ENCODE data around the gene ADTRP. TPM values are rescaled to one million over a fixed set of nuclear protein-coding genes. Genes with fewer than 3 reads are reported as not detected.
A peak's percentile ranks its signal among the peaks of the same experiment; 100 is the strongest.

The ADTRP gene
- total RNA-seq, 1 experiment from 2014 or later, result 0.50 TPM

DNA sequence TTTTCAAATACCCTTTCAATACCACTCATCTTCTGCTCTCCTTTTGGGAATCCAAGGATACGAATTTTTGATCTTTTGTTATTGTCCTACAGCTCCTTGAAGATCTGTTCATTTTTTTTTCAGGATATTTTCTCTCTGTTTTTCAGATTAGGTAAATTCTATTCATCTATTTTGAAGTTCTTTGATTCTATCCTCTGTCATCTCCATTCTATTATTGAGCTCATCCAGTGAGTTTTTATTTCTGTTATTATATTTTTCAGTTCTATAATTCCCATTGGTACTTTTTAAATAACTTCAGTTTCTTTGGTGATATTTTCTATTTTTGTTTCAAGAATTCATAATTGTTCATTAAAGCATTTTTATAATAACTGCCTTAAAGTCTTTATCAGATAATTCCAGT, 14.7 kb upstream of the ADTRP start (continued):
- TF ChIP-seq ZNF263 (CRISPR knock-in tag; IDR thresholded peaks at IDR 0.05; ENCODE audit: low read depth) (no peak), FOXP1 (CRISPR knock-in tag; IDR thresholded peaks at IDR 0.05; ENCODE audit: borderline replicate concordance) (no peak)

DNA sequence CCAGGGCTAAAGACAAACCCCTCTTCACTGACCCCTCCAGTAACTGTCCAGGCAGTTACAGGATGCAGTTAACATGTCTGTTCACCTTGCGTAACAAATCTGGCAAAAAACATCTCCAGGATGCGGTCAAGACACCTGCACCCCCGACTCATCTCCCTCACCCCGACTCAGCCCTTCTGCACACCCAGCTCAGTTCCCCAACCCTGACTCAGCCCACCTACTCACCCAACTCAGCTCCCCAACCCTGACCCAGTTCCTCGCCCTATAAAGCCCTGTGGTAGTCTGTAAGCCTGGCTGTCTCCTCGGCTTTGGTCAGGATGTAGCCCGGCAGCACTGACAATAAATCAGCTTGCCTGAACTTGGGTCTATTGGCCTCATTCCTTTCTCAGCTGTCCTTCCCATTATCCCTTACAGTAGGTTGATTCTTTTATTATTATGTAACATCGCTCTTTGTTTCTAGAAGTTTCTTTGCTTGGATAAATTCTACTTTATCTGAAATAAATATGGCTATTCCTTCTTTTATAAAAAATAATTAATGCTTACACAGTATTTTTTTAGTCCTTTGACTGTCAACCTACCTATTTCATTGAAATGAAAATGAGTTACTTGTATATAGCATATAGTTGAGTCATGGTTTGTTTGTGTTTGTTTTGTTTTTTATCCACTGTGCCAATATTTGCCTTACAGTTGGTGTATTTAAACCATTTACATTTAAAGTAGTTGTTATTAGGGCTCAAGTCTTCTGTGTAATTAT, 12.9 kb upstream of the ADTRP start:
- CTCF ChIA-PET, result interaction anchor here (1.0 to 1.3 kb wide), 2 partner anchors 135 to 498 kb away, joined by 4 to 5 read pairs; no protein-coding TSS in a partner anchor

DNA sequence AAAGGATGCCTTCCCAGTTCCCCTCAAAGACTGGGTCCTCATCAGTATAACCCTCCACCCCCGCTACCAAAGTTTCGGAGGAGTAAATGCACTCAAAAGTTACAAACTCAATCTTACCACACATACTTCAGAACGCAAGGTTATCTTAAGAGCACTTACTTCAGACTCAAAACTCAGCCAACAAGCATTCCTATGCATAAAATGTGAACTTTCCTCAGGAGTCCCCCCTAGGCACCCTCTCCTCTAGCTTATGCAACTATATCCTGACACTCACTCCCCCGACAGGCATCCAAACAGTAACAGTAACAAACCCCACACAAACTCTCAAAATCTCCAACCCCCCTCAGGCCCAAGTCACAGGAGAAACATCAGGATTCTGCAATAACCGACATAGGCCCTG, 11.1 kb upstream of the ADTRP start:
- ChIA-PET POLR2A (no interaction called here), CTCF (no interaction called here)
- no peak for DNase-seq (ENCODE audit: low spot score)
- Mint-ChIP-seq H3K36me3 (peaks cover 4% of the 10 kb centered on the region; the same call in 1 of the 2 replicates), H3K4me3 (no peak overlapping the region), H3K27me3 (ENCODE audit: low read depth) (no peaks in the 10 kb centered on the region), H3K9me3 (peaks cover 5% of the 10 kb centered on the region), H3K27ac (no peak overlapping the region), H3K4me1 (peaks cover 8% of the 10 kb centered on the region)
- no peak for ATAC-seq
- TF ChIP-seq, protein P1, sequence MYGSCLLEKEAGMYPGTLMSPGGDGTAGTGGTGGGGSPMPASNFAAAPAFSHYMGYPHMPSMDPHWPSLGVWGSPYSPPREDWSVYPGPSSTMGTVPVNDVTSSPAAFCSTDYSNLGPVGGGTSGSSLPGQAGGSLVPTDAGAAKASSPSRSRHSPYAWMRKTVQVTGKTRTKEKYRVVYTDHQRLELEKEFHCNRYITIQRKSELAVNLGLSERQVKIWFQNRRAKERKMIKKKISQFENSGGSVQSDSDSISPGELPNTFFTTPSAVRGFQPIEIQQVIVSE (CRISPR knock-in tag; IDR thresholded peaks at IDR 0.05; ENCODE audit: borderline replicate concordance), result no peak
- no peak for TF ChIP-seq GRHL2 (CRISPR knock-in tag; IDR thresholded peaks at IDR 0.05; ENCODE audit: insufficient replicate concordance, severe bottlenecking)
- TF ChIP-seq, protein P2, sequence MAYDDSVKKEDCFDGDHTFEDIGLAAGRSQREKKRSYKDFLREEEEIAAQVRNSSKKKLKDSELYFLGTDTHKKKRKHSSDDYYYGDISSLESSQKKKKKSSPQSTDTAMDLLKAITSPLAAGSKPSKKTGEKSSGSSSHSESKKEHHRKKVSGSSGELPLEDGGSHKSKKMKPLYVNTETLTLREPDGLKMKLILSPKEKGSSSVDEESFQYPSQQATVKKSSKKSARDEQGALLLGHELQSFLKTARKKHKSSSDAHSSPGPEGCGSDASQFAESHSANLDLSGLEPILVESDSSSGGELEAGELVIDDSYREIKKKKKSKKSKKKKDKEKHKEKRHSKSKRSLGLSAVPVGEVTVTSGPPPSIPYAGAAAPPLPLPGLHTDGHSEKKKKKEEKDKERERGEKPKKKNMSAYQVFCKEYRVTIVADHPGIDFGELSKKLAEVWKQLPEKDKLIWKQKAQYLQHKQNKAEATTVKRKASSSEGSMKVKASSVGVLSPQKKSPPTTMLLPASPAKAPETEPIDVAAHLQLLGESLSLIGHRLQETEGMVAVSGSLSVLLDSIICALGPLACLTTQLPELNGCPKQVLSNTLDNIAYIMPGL (CRISPR knock-in tag; IDR thresholded peaks at IDR 0.05), result no peak
- no peak for TF ChIP-seq NFYB (CRISPR knock-in tag; conservative IDR thresholded peaks at IDR 0.05; ENCODE audit: low read depth)
- TF ChIP-seq PRRX2 (CRISPR knock-in tag; IDR thresholded peaks at IDR 0.05), result no peak
- no peak for TF ChIP-seq TEAD1 (CRISPR knock-in tag; IDR thresholded peaks at IDR 0.05)
- TF ChIP-seq, protein P3, sequence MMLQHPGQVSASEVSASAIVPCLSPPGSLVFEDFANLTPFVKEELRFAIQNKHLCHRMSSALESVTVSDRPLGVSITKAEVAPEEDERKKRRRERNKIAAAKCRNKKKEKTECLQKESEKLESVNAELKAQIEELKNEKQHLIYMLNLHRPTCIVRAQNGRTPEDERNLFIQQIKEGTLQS (CRISPR knock-in tag; conservative IDR thresholded peaks at IDR 0.05), result no peak
- no peak for TF ChIP-seq ESRRA (CRISPR knock-in tag; IDR thresholded peaks at IDR 0.05; ENCODE audit: borderline replicate concordance)
- no peak for TF ChIP-seq KAT7 (CRISPR knock-in tag; IDR thresholded peaks at IDR 0.05; ENCODE audit: borderline replicate concordance)
- no peak for TF ChIP-seq CREB1 (CRISPR knock-in tag; IDR thresholded peaks at IDR 0.05)
- TF ChIP-seq, protein P4, sequence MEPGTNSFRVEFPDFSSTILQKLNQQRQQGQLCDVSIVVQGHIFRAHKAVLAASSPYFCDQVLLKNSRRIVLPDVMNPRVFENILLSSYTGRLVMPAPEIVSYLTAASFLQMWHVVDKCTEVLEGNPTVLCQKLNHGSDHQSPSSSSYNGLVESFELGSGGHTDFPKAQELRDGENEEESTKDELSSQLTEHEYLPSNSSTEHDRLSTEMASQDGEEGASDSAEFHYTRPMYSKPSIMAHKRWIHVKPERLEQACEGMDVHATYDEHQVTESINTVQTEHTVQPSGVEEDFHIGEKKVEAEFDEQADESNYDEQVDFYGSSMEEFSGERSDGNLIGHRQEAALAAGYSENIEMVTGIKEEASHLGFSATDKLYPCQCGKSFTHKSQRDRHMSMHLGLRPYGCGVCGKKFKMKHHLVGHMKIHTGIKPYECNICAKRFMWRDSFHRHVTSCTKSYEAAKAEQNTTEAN (CRISPR knock-in tag; IDR thresholded peaks at IDR 0.05), result no peak
- TF ChIP-seq, protein P5, sequence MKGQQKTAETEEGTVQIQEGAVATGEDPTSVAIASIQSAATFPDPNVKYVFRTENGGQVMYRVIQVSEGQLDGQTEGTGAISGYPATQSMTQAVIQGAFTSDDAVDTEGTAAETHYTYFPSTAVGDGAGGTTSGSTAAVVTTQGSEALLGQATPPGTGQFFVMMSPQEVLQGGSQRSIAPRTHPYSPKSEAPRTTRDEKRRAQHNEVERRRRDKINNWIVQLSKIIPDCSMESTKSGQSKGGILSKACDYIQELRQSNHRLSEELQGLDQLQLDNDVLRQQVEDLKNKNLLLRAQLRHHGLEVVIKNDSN (CRISPR knock-in tag; IDR thresholded peaks at IDR 0.05), result no peak
- TF ChIP-seq NFE2L1 (CRISPR knock-in tag; IDR thresholded peaks at IDR 0.05), result no peak
- TF ChIP-seq, protein P6, sequence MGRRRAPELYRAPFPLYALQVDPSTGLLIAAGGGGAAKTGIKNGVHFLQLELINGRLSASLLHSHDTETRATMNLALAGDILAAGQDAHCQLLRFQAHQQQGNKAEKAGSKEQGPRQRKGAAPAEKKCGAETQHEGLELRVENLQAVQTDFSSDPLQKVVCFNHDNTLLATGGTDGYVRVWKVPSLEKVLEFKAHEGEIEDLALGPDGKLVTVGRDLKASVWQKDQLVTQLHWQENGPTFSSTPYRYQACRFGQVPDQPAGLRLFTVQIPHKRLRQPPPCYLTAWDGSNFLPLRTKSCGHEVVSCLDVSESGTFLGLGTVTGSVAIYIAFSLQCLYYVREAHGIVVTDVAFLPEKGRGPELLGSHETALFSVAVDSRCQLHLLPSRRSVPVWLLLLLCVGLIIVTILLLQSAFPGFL (CRISPR knock-in tag; IDR thresholded peaks at IDR 0.05; ENCODE audit: borderline replicate concordance), result no peak
- TF ChIP-seq SMAD4 (CRISPR knock-in tag; IDR thresholded peaks at IDR 0.05), result no peak

More for the DNA sequence above, 12.9 kb upstream of the ADTRP start:
- DNase-seq (ENCODE audit: low spot score) (no peak), ATAC-seq (peak; percentile 71)
- TF ChIP-seq CREB1 (CRISPR knock-in tag; IDR thresholded peaks at IDR 0.05) (no peak), IRF2 (CRISPR knock-in tag; IDR thresholded peaks at IDR 0.05; ENCODE audit: borderline replicate concordance, low read depth) (no peak)
- TF ChIP-seq, protein P5 (CRISPR knock-in tag; IDR thresholded peaks at IDR 0.05), result no peak
- TF ChIP-seq, protein P7, sequence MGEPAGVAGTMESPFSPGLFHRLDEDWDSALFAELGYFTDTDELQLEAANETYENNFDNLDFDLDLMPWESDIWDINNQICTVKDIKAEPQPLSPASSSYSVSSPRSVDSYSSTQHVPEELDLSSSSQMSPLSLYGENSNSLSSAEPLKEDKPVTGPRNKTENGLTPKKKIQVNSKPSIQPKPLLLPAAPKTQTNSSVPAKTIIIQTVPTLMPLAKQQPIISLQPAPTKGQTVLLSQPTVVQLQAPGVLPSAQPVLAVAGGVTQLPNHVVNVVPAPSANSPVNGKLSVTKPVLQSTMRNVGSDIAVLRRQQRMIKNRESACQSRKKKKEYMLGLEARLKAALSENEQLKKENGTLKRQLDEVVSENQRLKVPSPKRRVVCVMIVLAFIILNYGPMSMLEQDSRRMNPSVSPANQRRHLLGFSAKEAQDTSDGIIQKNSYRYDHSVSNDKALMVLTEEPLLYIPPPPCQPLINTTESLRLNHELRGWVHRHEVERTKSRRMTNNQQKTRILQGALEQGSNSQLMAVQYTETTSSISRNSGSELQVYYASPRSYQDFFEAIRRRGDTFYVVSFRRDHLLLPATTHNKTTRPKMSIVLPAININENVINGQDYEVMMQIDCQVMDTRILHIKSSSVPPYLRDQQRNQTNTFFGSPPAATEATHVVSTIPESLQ (CRISPR knock-in tag; IDR thresholded peaks at IDR 0.05), result no peak
- TF ChIP-seq, protein P8, sequence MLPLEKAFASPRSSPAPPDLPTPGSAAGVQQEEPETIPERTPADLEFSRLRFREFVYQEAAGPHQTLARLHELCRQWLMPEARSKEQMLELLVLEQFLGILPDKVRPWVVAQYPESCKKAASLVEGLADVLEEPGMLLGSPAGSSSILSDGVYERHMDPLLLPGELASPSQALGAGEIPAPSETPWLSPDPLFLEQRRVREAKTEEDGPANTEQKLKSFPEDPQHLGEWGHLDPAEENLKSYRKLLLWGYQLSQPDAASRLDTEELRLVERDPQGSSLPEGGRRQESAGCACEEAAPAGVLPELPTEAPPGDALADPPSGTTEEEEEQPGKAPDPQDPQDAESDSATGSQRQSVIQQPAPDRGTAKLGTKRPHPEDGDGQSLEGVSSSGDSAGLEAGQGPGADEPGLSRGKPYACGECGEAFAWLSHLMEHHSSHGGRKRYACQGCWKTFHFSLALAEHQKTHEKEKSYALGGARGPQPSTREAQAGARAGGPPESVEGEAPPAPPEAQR (CRISPR knock-in tag; IDR thresholded peaks at IDR 0.05), result no peak
- H3K27me3 Mint-ChIP-seq (ENCODE audit: low read depth), result no peaks in the 10 kb centered on the region
- H3K4me3 Mint-ChIP-seq, result no peak overlapping the region
- H3K4me1 Mint-ChIP-seq, result peaks cover 14% of the 10 kb centered on the region
- POLR2A ChIA-PET, result no interaction called here
- peaks cover 4% of the 10 kb centered on the region; the same call in 1 of the 2 replicates for H3K36me3 Mint-ChIP-seq
- H3K9me3 Mint-ChIP-seq, result peaks cover 5% of the 10 kb centered on the region
- no peak overlapping the region for H3K27ac Mint-ChIP-seq
